IMR-90 (cell line): ENCODE data around the gene ALOX15. TPM values are rescaled to one million over a fixed set of nuclear protein-coding genes. Genes with fewer than 3 reads are reported as not detected.
A peak's percentile ranks its signal among the peaks of the same experiment; 100 is the strongest.

Source experiments
- ATAC-seq: fragments of 200-7000 bp; cut with Tn5 transposase; 2 replicates; pipeline ENCODE4 v1.9.1; 2020; ENCODE audit warnings: low read depth, mild to moderate bottlenecking, moderate library complexity
- BruUV-seq: library from RNA; stranded (reverse); fragments of 400-500 nt; replicated peaks from 2 replicates; lab custom pipeline; 2021; lab: Mats Ljungman, UMichigan
- CTCF ChIA-PET: fragments of 300-600 bp; formaldehyde crosslinking; extraction: SDS; loops from one replicate; lab custom pipeline; 2021; ENCODE audit warnings: antibody characterized with exemption; lab: Yijun Ruan, JAX
- POLR2A ChIA-PET: fragments of 300-600 bp; sonication (Branson Sonifier 250); formaldehyde crosslinking; loops from one replicate; lab custom pipeline; 2022; ENCODE audit warnings: antibody characterized with exemption; ENCODE audit not compliant: unreplicated experiment; lab: Charles Lee
- DNase-seq: peaks from one replicate; pipeline ENCODE4 v3.0.0; 2013
- H2AFZ ChIP-seq: replicated peaks from 2 replicates; pipeline ENCODE3; 2013; ENCODE audit warnings: low read length, mild to moderate bottlenecking; ENCODE audit not compliant: poor library complexity
- H2AK5ac ChIP-seq: 2 replicates; pipeline ENCODE4 v1.6.1; 2013; ENCODE audit warnings: low read depth, low read length, inconsistent platforms
- H2AK9ac ChIP-seq: replicated peaks from 2 replicates; pipeline ENCODE3; 2013; ENCODE audit warnings: mild to moderate bottlenecking, low read depth, low read length, moderate library complexity; ENCODE audit not compliant: poor library complexity
- H2BK120ac ChIP-seq: 2 replicates; pipeline ENCODE4 v1.6.1; 2013; ENCODE audit warnings: low read depth, low read length, inconsistent platforms
- H2BK15ac ChIP-seq: 3 replicates; pipeline ENCODE4 v1.6.1; 2013; ENCODE audit warnings: low read depth, low read length, inconsistent platforms
- H2BK20ac ChIP-seq: 2 replicates; pipeline ENCODE4 v1.6.1; 2013; ENCODE audit warnings: low read depth, mild to moderate bottlenecking, inconsistent platforms, low read length, moderate library complexity
- H2BK5ac ChIP-seq: 2 replicates; pipeline ENCODE4 v1.6.1; 2013; ENCODE audit warnings: mild to moderate bottlenecking, low read depth, low read length, inconsistent platforms; ENCODE audit not compliant: poor library complexity, severe bottlenecking
- H3K14ac ChIP-seq: replicated peaks from 2 replicates; pipeline ENCODE4 v1.6.1; 2013; ENCODE audit warnings: low read depth, low read length, inconsistent platforms
- H3K18ac ChIP-seq: 2 replicates; pipeline ENCODE4 v1.6.1; 2013; ENCODE audit warnings: low read depth, low read length, control low read depth
- H3K23ac ChIP-seq: 2 replicates; pipeline ENCODE4 v1.6.1; 2013; ENCODE audit warnings: low read depth, low read length, inconsistent platforms
- H3K27ac ChIP-seq: 2 replicates; pipeline ENCODE4 v1.5.1; 2013; ENCODE audit warnings: mild to moderate bottlenecking, control low read depth, low read length; ENCODE audit not compliant: insufficient read depth
- H3K27me3 ChIP-seq: 2 replicates; pipeline ENCODE4 v1.6.1; 2013; ENCODE audit warnings: low read length; ENCODE audit not compliant: control insufficient read depth, insufficient read depth
- H3K36me3 ChIP-seq: 2 replicates; pipeline ENCODE4 v1.6.1; 2013; ENCODE audit warnings: low read length, mixed read lengths; ENCODE audit not compliant: control insufficient read depth, insufficient read depth
- H3K4ac ChIP-seq: 2 replicates; pipeline ENCODE4 v1.6.1; 2013; ENCODE audit warnings: low read depth, low read length, inconsistent platforms
- H3K4me1 ChIP-seq: 2 replicates; pipeline ENCODE4 v1.6.1; 2013; ENCODE audit warnings: low read length, mixed read lengths; ENCODE audit not compliant: control insufficient read depth, insufficient read depth
- H3K4me2 ChIP-seq: 2 replicates; pipeline ENCODE4 v1.6.1; 2013; ENCODE audit warnings: low read depth, mild to moderate bottlenecking, control low read depth, low read length, moderate library complexity
- H3K4me3 ChIP-seq: 2 replicates; pipeline ENCODE4 v1.5.1; 2013; ENCODE audit warnings: low read depth, mild to moderate bottlenecking, control low read depth, low read length, moderate library complexity; ENCODE audit not compliant: insufficient read depth
- H3K56ac ChIP-seq: 2 replicates; pipeline ENCODE4 v1.6.1; 2013; ENCODE audit warnings: low read length, inconsistent platforms; ENCODE audit not compliant: insufficient read depth; ENCODE audit errors: extremely low read depth
- H3K79me1 ChIP-seq, 2 experiments: 2 replicates each; pipeline ENCODE4 v1.6.1; 2013; ENCODE audit warnings: low read length in 2 of 2, inconsistent platforms in 1 of 2, low read depth in 1 of 2
- H3K9ac ChIP-seq: 2 replicates; pipeline ENCODE4 v1.6.1; 2013; ENCODE audit warnings: low read depth, low read length, control low read depth
- H3K9me1 ChIP-seq: 2 replicates; pipeline ENCODE4 v1.6.1; 2013; ENCODE audit warnings: low read length, inconsistent platforms; ENCODE audit not compliant: insufficient read depth
- H3K9me3 ChIP-seq: 2 replicates; pipeline ENCODE4 v1.6.1; 2013; ENCODE audit warnings: low read length; ENCODE audit not compliant: control insufficient read depth, insufficient read depth
- H4K20me1 ChIP-seq: 2 replicates; pipeline ENCODE4 v1.6.1; 2013; ENCODE audit warnings: low read length, inconsistent platforms; ENCODE audit not compliant: insufficient read depth
- H4K5ac ChIP-seq: 2 replicates; pipeline ENCODE4 v1.6.1; 2013; ENCODE audit warnings: mild to moderate bottlenecking, low read depth, low read length, control low read depth
- H4K8ac ChIP-seq, 2 experiments: 2 replicates each; pipeline ENCODE4 v1.6.1; 2013; ENCODE audit warnings: low read depth in 2 of 2, low read length in 2 of 2, control low read depth in 1 of 2, inconsistent platforms in 1 of 2
- H4K91ac ChIP-seq: 2 replicates; pipeline ENCODE4 v1.6.1; 2013; ENCODE audit warnings: low read depth, low read length, inconsistent platforms; ENCODE audit not compliant: insufficient read depth
- CEBPB ChIP-seq: IDR thresholded peaks from 2 replicates; pipeline ENCODE4 v1.6.1; 2012; ENCODE audit warnings: low read depth, low read length, improper control_type of control experiment
- FOS ChIP-seq: fragments of 150-350 bp; IDR thresholded peaks from 2 replicates; pipeline ENCODE4 v1.6.1; 2016; ENCODE audit warnings: low read depth, low read length
- NFE2L2 ChIP-seq: fragments of 150-350 bp; IDR thresholded peaks from 2 replicates; pipeline ENCODE4 v1.6.1; 2016; ENCODE audit warnings: low read depth, mild to moderate bottlenecking, low read length
- POLR2A ChIP-seq: IDR thresholded peaks from 2 replicates; pipeline ENCODE4 v1.6.1; 2012; ENCODE audit warnings: mild to moderate bottlenecking, low read depth, low read length
- RAD21 ChIP-seq: IDR thresholded peaks from 2 replicates; pipeline ENCODE4 v1.6.1; 2012; ENCODE audit warnings: low read length, improper control_type of control experiment
- SMC3 ChIP-seq: fragments of 150-350 bp; IDR thresholded peaks from 2 replicates; pipeline ENCODE4 v1.6.1; 2016; ENCODE audit warnings: low read depth, mild to moderate bottlenecking, antibody characterized with exemption, low read length, moderate library complexity
- WGBS, 2 experiments: methylation state at CpG; one replicate each; pipeline versions ENCODE4 v1.1.5 to v1.1.7; 2013; ENCODE audit warnings: missing lambda C conversion rate in 2 of 2; ENCODE audit not compliant: insufficient read length in 1 of 2; ENCODE audit errors: extremely low coverage in 2 of 2; 5-methylcytosine and 5-hydroxymethylcytosine counted together
- dilution Hi-C: fragments of 300-500 bp; cut with HindIII; formaldehyde crosslinking; loops from one replicate; pipeline ENCODE4 v1.14.3; 2018; ENCODE audit warnings: low sequenced_read_pairs; ENCODE audit not compliant: unreplicated experiment
- in situ Hi-C: fragments of 300-500 bp; cut with MboI; formaldehyde crosslinking; loops from 3 replicates; pipeline ENCODE4 v1.14.3; 2019; ENCODE audit warnings: low sequenced_read_pairs, inconsistent platforms, mixed read lengths
- intact Hi-C: fragments of 100-400 bp; cut with micrococcal nuclease; formaldehyde crosslinking; loops from 2 replicates; pipeline ENCODE4 v1.10.0; 2022
- polyA plus RNA-seq, 3 experiments: library from polyadenylated mRNA; depleted of rRNA; stranded (reverse); fragments of >200 nt; gene quantifications; 2 replicates each; pipeline ENCODE4 v1.2.3, GENCODE V29; 2012; ENCODE audit warnings: low replicate concordance in 1 of 3
- total RNA-seq: library from RNA; depleted of rRNA; stranded (reverse); fragments of >200 nt; gene quantifications from 2 replicates; pipeline ENCODE4 v1.2.3, GENCODE V29; 2012

ALOX15 gene
- total and polyA plus RNA-seq, 2 of the 4 experiments (the other 2 are of a cell fraction): not detected

DNA sequence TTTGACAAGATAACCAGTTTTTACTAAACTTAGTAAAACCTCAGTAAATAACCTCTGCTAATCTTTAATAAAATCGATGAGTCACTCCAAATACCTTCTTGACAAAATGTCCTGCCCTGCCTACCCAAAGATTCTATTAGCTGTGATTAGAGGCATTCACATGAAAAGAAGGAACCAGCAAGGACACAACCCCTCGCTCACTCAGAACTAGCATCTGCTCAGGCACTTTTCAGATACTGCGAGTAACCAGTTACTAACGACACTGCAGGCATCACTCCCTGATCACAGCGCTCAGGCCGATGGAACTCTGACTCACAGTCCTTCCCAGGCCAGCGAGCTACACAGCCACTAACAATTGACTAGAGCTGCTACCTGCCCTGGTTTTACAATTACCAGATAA is 38.2 kb upstream of the ALOX15 start:
- Histone ChIP-seq H3K79me1 (peaks cover 0 to 14% of the 10 kb centered on the region in 2 experiments; a peak in 2 of 4 replicates), H3K27me3 (no peaks in the 10 kb centered on the region), H3K27ac (no peak overlapping the region), H2AFZ (peak overlapping the region; percentile 36), H3K23ac (0 out of 2 replicates have a peak overlapping the region, but pooled peaks have one; percentile 52), H2BK15ac (no peak overlapping the region; the same call in 2 of the 3 replicates), H3K14ac (peak overlapping the region; percentile 11; the same call in 1 of the 2 replicates), H4K91ac (no peak overlapping the region), H3K4me2 (no peak overlapping the region), H3K9ac (no peak overlapping the region), H4K20me1 (peaks cover 32% of the 10 kb centered on the region), H3K4ac (no peak overlapping the region), H3K18ac (no peak overlapping the region), H3K56ac (no peak overlapping the region), H4K8ac (no peak overlapping the region; a peak in 1 of 4 replicates), H2AK5ac (peak overlapping the region; percentile 38; the same call in 1 of the 2 replicates), H3K36me3 (peaks cover 40% of the 10 kb centered on the region), H3K9me1 (peaks cover 15% of the 10 kb centered on the region), H3K9me3 (no peaks in the 10 kb centered on the region), H4K5ac (no peak overlapping the region), H3K4me1 (peaks cover 12% of the 10 kb centered on the region), H2AK9ac (peak overlapping the region; percentile 62), H2BK5ac (no peak overlapping the region), H2BK20ac (no peak overlapping the region), H3K4me3 (no peak overlapping the region), H2BK120ac (no peak overlapping the region)
- in situ Hi-C loops: no loop called here
- no peak for TF ChIP-seq CEBPB
- peak; percentile 81 for TF ChIP-seq NFE2L2
- no peak for TF ChIP-seq SMC3
- 0 out of 2 replicates have a peak, but pooled peaks have one; percentile 36 for TF ChIP-seq POLR2A
- TF ChIP-seq FOS: peak; percentile 36
- TF ChIP-seq RAD21: no peak
- ATAC-seq (peak; percentile 66), DNase-seq (peak; percentile 79)
- POLR2A ChIA-PET: no interaction called here
- 37% methylated on average over 4 of the region's 7 CpGs; no CpG with 5 or more reads in 1 of the 2 experiments for WGBS, 2 experiments
- dilution Hi-C loops: no loop called here
- CTCF ChIA-PET: interaction anchor here (1.1 kb wide), 1 partner anchor 114 kb away, joined by 3 read pairs; no protein-coding TSS in a partner anchor
- intact Hi-C loops: no loop called here
- BruUV-seq: no TSS peak
